Activated naive CD4-positive, alpha-beta T cell treated with anti-CD3 and anti-CD28 coated beads for 36 hours (primary cell): ENCODE results near the gene DRD4. TPM values are rescaled to one million over a fixed set of nuclear protein-coding genes. Genes with fewer than 3 reads are reported as not detected.

Experiments used
- CTCF ChIA-PET: fragments of 350-600 bp; sonication (Branson Sonifier 250); formaldehyde crosslinking; loops from one replicate; lab custom pipeline; 2021; ENCODE audit warnings: antibody characterized with exemption; lab: Charles Lee
- DNase-seq: peaks from one replicate; pipeline ENCODE4 v3.0.0-alpha.2; 2020
- H3K27ac Mint-ChIP-seq: one replicate; pipeline ENCODE4 v1.8.0; 2021; ENCODE audit warnings: mild to moderate bottlenecking, mixed read lengths
- H3K27me3 Mint-ChIP-seq: one replicate; pipeline ENCODE4 v1.8.0; 2021; ENCODE audit warnings: low read depth, mixed read lengths
- H3K36me3 Mint-ChIP-seq: one replicate; pipeline ENCODE4 v1.8.0; 2021; ENCODE audit warnings: low read depth, mixed read lengths
- H3K4me1 Mint-ChIP-seq: one replicate; pipeline ENCODE4 v1.8.0; 2021; ENCODE audit warnings: low read depth, mixed read lengths
- H3K4me3 Mint-ChIP-seq: one replicate; pipeline ENCODE4 v1.8.0; 2021; ENCODE audit warnings: mild to moderate bottlenecking, moderate library complexity, mixed read lengths
- H3K9me3 Mint-ChIP-seq: one replicate; pipeline ENCODE4 v1.8.0; 2021; ENCODE audit warnings: mixed read lengths
- intact Hi-C: fragments of 100-400 bp; cut with micrococcal nuclease; formaldehyde crosslinking; loops from one replicate; pipeline ENCODE4 v1.15.1; 2023
- total RNA-seq, 2 experiments: library from RNA; stranded (reverse); gene quantifications; one replicate each; pipeline ENCODE4 v1.2.3, GENCODE V29; 2021

The DRD4 gene
- total RNA-seq, 2 experiments from 2014 or later = 1.0 to 1.2 TPM

DNA sequence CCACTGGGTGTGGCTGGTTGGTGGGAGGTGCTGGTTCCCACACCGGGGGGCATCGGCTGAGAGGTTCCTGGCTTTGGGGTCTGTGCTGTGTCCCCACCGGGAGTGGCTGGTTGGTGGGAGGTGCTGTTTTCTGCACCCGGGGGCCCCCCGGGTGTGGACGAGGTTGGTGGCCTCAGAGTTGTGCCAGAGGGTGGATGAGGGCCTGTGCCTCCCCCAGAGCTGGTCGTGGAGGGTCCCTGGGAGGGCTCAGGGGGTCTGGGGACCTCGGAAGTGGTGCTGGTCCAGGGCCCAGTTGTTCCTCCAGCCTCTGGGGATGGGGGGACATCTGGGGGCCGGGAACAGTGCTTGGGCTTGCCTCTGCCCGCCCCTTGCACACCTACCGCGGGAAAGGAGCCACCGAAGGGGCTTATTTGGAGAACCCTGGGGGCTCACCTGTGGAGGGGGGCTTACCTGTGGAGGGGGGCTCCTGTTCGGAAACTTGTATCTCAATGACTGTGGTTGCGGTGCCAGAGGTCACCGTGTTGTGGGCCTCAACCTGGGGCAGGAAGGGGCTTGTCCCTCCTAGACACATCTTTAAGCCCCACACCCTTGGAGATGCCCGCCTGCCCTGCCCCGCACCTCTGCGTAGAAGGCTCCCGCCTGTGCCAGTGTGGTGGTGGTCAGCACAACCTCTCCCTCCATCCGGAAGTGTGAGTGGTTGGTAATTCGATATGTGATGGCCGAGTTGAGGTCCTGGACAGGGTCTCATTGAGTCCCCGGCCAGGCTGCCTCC lies 18.0 kb upstream of the DRD4 start:
- Mint-ChIP-seq H3K27me3 (peaks cover 3% of the 10 kb centered on the region), H3K27ac (no peak overlapping the region), H3K36me3 (peaks cover 10% of the 10 kb centered on the region), H3K9me3 (no peaks in the 10 kb centered on the region), H3K4me1 (peaks cover 8% of the 10 kb centered on the region), H3K4me3 (no peak overlapping the region)
- intact Hi-C loops = no loop called here
- CTCF ChIA-PET = no interaction called here
- DNase-seq = no peak

- CTCF ChIA-PET = no interaction called here
- peaks cover 3% of the 10 kb centered on the region for H3K27me3 Mint-ChIP-seq
- no peak overlapping the region for H3K4me3 Mint-ChIP-seq
- no peak overlapping the region for H3K27ac Mint-ChIP-seq
- intact Hi-C loops = no loop called here
- H3K36me3 Mint-ChIP-seq = peaks cover 5% of the 10 kb centered on the region
- no peaks in the 10 kb centered on the region for H3K9me3 Mint-ChIP-seq
- no peak for DNase-seq
- peaks cover 2% of the 10 kb centered on the region for H3K4me1 Mint-ChIP-seq
Observed at GRCh38 chr11:619628-620050, 17.4 kb upstream of the DRD4 start.

GRCh38 chr11:620201-620600 lies 16.9 kb upstream of the DRD4 start:
- CTCF ChIA-PET = no interaction called here
- peaks cover 5% of the 10 kb centered on the region for H3K36me3 Mint-ChIP-seq
- intact Hi-C loops = no loop called here
- peaks cover 2% of the 10 kb centered on the region for H3K4me1 Mint-ChIP-seq
- no peak overlapping the region for H3K4me3 Mint-ChIP-seq
- H3K27ac Mint-ChIP-seq = no peak overlapping the region
- no peaks in the 10 kb centered on the region for H3K9me3 Mint-ChIP-seq
- H3K27me3 Mint-ChIP-seq = peaks cover 4% of the 10 kb centered on the region
- DNase-seq = no peak

GRCh38 chr11:620935-621814 lies 15.9 kb upstream of the DRD4 start:
- CTCF ChIA-PET = no interaction called here
- intact Hi-C loops = no loop called here
- Mint-ChIP-seq H3K36me3 (peaks cover 2% of the 10 kb centered on the region), H3K4me3 (no peak overlapping the region), H3K4me1 (no peaks in the 10 kb centered on the region), H3K27ac (no peak overlapping the region), H3K9me3 (no peaks in the 10 kb centered on the region), H3K27me3 (peaks cover 10% of the 10 kb centered on the region)
- DNase-seq = no peak

DNA sequence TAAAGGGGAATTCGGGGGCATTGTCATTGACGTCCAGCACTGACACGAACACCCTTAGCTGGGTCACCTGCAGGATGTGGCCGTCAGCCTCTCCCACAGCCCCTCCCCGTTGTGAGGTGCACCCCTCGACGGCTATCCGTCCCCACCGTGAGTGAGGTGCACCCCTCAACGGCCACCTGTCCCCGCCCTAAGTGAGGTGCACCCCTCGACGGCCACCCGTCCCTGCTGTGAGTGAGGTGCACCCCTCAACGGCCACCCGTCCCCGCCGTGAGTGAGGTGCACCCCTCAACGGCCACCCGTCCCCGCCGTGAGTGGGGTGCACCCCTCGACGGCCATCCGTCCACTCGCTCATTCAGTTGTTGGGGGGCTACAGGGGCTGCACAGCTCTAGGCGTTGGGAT lies 15.2 kb upstream of the DRD4 start:
- CTCF ChIA-PET = no interaction called here
- Mint-ChIP-seq H3K27ac (no peak overlapping the region), H3K4me3 (no peak overlapping the region), H3K9me3 (no peaks in the 10 kb centered on the region), H3K27me3 (peaks cover 16% of the 10 kb centered on the region), H3K4me1 (no peaks in the 10 kb centered on the region), H3K36me3 (peaks cover 2% of the 10 kb centered on the region)
- no peak for DNase-seq
- intact Hi-C loops = no loop called here

DNA sequence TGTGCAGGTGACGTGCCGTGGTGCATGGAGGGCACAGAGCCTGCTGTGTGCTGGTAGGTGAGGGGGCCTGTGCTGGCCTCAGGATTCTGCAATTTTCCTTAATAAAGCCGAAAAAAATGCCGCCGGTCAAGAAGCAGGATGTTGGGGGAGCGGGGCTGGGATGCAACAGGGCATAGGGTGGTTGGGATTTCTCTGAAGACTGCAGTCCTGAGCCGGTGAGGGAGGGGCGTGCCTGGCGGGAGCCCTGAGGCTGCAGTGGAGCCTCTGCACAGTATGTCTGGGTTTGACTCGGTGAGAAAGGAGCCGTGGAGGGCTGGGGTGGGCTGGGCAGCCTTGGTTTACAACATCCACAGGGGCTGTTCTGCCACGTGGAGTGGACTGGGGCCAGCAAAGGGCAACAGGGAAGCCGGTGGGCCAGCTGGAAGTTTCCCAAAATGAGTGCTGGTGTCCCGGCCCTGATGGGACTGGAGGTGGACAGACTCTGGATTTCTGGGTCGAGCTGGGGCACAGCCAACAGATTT lies 13.7 kb upstream of the DRD4 start:
- intact Hi-C loops = no loop called here
- Mint-ChIP-seq H3K27me3 (peaks cover 24% of the 10 kb centered on the region), H3K27ac (no peak overlapping the region)

DNA sequence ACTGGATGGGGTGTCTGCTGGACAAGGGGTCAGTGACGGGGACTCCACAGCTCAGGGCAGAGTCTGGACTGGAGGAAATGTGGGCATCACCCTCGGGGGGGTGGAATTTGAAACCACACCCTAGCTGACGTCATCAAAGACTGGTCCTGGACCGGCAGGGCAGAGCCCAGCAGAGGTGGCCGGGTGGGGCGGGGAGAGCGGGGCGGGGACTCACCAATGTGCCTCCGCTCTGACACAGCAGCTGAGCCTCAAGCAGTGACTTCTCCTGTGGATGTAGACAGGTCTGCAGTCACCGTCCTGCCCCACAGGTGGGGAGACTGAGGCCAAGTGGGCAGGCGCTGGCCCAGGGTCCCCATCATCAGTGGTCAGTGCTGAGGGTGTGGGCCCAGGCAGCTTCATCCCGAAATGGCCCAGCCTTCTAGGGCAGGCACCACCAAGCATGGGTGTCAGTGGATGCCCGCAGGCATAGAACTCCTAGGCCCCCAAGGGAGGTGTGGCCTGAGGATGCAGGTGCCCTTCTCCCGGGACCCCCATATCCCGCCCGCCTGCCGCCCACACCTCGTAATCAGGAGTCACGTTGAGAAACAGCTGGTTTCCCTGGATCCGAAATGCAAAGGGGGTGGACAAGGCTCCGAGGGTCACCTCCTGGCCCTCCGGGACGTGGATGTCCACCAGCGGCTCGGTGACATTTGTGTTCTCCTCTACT lies 12.9 kb upstream of the DRD4 start:
- Mint-ChIP-seq H3K36me3 (peaks cover 3% of the 10 kb centered on the region), H3K9me3 (no peaks in the 10 kb centered on the region), H3K4me1 (peaks cover 16% of the 10 kb centered on the region), H3K4me3 (no peak overlapping the region), H3K27ac (no peak overlapping the region), H3K27me3 (peaks cover 27% of the 10 kb centered on the region)
- no peak for DNase-seq
- intact Hi-C loops = no loop called here
- CTCF ChIA-PET = interaction anchor here (0.6 kb wide), 1 partner anchor 29 kb away, joined by 4 read pairs; no protein-coding TSS in a partner anchor

More for the DNA sequence above, 13.7 kb upstream of the DRD4 start:
- H3K36me3 Mint-ChIP-seq = peaks cover 2% of the 10 kb centered on the region
- no peaks in the 10 kb centered on the region for H3K9me3 Mint-ChIP-seq
- DNase-seq = no peak
- H3K4me1 Mint-ChIP-seq = peaks cover 8% of the 10 kb centered on the region
- H3K4me3 Mint-ChIP-seq = no peak overlapping the region
- CTCF ChIA-PET = interaction anchor here (0.6 kb wide), 1 partner anchor 29 kb away, joined by 4 read pairs; no protein-coding TSS in a partner anchor

DNA sequence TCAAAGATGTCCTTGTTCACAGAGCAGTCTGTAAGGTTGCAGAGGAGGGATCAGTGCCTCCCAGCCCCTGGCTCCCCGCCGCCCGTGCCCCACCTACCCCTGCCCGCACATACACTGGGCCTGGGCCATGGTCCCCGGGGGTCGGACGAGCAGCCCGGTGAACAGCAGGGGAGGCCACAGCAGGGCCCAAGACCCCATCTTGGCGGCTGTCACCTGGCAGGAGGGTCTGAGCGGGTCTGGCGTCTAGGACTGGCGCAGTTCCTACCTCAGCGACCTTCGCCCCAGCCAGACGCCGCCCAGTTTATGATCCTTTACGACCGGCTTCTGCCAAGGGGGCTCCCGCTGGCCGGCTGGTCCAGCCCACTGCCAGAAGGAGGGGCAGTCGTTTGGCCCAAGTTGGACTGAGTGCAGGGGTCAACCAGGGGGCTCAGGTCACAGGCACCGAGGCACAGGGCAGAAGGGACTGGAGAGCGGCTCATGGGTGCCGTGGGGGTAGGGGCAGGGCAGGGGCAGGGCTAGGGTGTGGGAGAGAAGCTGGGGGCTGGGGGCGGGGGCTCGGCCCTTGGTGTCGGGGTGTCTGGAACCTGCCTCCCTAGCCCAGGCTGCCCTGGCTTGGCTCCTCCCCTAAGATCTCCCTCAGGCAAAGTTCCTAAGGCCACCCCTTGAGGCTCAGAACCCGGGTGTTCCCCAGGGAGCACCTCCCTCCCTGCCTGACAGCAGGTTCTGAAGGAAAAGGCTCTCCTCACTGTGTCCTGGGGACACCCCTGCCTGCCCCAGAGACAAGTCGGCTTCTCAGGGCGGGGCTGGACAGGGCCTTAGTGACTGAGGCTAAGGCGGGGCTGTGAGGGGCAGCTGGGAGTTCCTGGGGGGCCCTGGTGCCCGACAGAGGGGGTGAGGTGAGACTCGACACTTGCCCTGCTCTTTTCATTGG lies 12.1 kb upstream of the DRD4 start, which contains the start of gene CDHR5:
TSS of gene CDHR5 (minus strand) at position 251 of the 931 bp plus-strand sequence. CDS start at position 198, 53 bp downstream.
- H3K4me3 Mint-ChIP-seq = no peak within 1 kb of the TSS
- peaks cover 21% of the 10 kb centered on the region for H3K4me1 Mint-ChIP-seq
- no peaks in the 10 kb centered on the region for H3K9me3 Mint-ChIP-seq
- intact Hi-C loops = no loop called here
- CTCF ChIA-PET = no interaction called here
- no peak within 1 kb of the TSS for H3K27ac Mint-ChIP-seq
- H3K27me3 Mint-ChIP-seq = peaks cover 30% of the 10 kb centered on the region
- peaks cover 3% of the 10 kb centered on the region for H3K36me3 Mint-ChIP-seq
- DNase-seq = no peak

GRCh38 chr11:625636-626268 lies 11.3 kb upstream of the DRD4 start:
- Mint-ChIP-seq H3K9me3 (no peaks in the 10 kb centered on the region), H3K36me3 (peaks cover 3% of the 10 kb centered on the region), H3K27ac (no peak overlapping the region), H3K4me3 (no peak overlapping the region), H3K27me3 (peaks cover 30% of the 10 kb centered on the region), H3K4me1 (peaks cover 21% of the 10 kb centered on the region)
- intact Hi-C loops = no loop called here
- no peak for DNase-seq
- CTCF ChIA-PET = no interaction called here

GRCh38 chr11:626475-627307 lies 10.4 kb upstream of the DRD4 start, which contains the start of gene SCT:
Gene SCT, minus strand, starts transcription at chr11:627181. Its CDS starts 38 bp downstream, at chr11:627143.
- H3K36me3 Mint-ChIP-seq = peaks cover 3% of the 10 kb centered on the region
- H3K4me1 Mint-ChIP-seq = peaks cover 21% of the 10 kb centered on the region
- intact Hi-C loops = no loop called here
- DNase-seq = no peak
- no peaks in the 10 kb centered on the region for H3K9me3 Mint-ChIP-seq
- H3K27ac Mint-ChIP-seq = no peak within 1 kb of the TSS
- H3K27me3 Mint-ChIP-seq = peaks cover 30% of the 10 kb centered on the region
- H3K4me3 Mint-ChIP-seq = no peak within 1 kb of the TSS
- CTCF ChIA-PET = no interaction called here
